ENCODE results near the gene ITFG2.

ITFG2 gene

DNA sequence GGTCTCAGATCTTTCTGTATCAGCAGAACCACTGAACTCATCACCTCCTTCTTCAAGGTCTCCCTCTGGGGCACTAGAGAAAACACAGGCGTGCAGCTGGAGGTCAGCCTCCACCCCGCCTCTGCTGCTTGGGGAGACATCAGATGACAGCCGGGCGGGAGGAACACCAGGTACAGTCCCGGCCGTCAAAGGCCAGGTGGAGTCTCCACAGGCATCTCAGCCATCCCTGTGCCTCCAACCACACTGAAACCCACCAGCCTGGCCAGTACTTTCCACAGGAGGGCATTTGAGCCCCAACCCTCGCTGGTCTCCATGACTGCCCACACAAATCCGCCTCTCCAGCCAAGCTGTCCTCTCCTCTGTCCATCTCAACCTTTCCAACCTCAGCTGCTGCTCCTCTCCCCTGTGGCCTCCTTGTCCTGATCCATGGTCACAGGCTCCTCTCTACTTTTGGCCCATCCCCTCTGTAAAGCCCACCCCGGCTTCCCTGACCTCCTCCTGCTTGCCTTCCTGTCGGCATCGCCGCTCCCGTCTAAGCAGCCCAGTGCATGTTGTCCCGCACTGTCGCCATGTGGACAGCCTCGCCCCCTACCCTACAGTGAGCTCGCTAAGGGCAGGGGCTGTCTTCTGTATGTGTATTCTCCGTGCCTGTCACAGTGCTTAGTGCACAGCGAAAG, 39.1 kb upstream of the ITFG2 start:
- no peaks in the 10 kb centered on the region for H3K36me3 ChIP-seq (replicated peaks; ENCODE audit: low read depth, low read length)
- H3K79me2 ChIP-seq (ENCODE audit: low read length), result no peaks in the 10 kb centered on the region
- H3K9ac ChIP-seq (ENCODE audit: low read length), result no peak overlapping the region
- TF ChIP-seq EZH2phosphoT487 (IDR thresholded peaks at IDR 0.05; ENCODE audit: low read depth) (no peak), CTCF (IDR thresholded peaks at IDR 0.05; ENCODE audit: low read depth, low read length) (no peak)
- peaks cover 7% of the 10 kb centered on the region for H3K27me3 ChIP-seq (ENCODE audit: low read depth, low read length)
- H3K4me3 ChIP-seq (ENCODE audit: low read length), result no peak overlapping the region
- H3K9me3 ChIP-seq (ENCODE audit: insufficient read depth, low read length), result no peaks in the 10 kb centered on the region
- H4K20me1 ChIP-seq (ENCODE audit: insufficient read depth, low read length), result no peaks in the 10 kb centered on the region
- H3K4me2 ChIP-seq (ENCODE audit: low read length), result no peak overlapping the region
- no peaks in the 10 kb centered on the region for H3K4me1 ChIP-seq (ENCODE audit: low read length)
- no peak overlapping the region for H3K27ac ChIP-seq (ENCODE audit: low read length)
- no peak overlapping the region for H2AFZ ChIP-seq (ENCODE audit: low read depth, low read length)

DNA sequence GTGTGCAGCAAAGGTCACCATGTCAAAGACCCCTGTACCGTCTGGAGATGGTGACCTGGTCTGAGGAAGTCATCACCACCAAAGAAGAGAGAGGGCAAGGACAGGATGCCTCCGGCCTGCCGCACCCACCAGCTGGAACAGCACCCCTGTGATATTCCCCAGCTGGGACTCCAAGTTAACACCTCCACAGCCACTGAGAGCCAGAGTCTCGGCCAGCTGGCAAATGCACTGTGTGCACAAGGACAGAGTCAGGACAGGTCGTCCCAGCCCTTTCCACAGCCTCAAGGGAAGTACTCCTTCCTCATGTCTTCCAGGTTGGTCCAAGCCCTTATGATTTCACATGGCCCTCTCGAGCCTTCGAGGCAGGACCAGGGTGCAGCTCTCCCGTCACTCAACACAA, 37.0 kb upstream of the ITFG2 start:
- Histone ChIP-seq H3K9me3 (ENCODE audit: insufficient read depth, low read length) (no peaks in the 10 kb centered on the region), H4K20me1 (ENCODE audit: insufficient read depth, low read length) (no peaks in the 10 kb centered on the region), H2AFZ (ENCODE audit: low read depth, low read length) (no peak overlapping the region), H3K27ac (ENCODE audit: low read length) (no peak overlapping the region), H3K9ac (ENCODE audit: low read length) (no peak overlapping the region), H3K4me1 (ENCODE audit: low read length) (no peaks in the 10 kb centered on the region), H3K4me3 (ENCODE audit: low read length) (no peak overlapping the region), H3K27me3 (ENCODE audit: low read depth, low read length) (peaks cover 18% of the 10 kb centered on the region), H3K4me2 (ENCODE audit: low read length) (no peak overlapping the region), H3K79me2 (ENCODE audit: low read length) (no peaks in the 10 kb centered on the region), H3K36me3 (replicated peaks; ENCODE audit: low read depth, low read length) (no peaks in the 10 kb centered on the region)
- no peak for TF ChIP-seq CTCF (IDR thresholded peaks at IDR 0.05; ENCODE audit: low read depth, low read length)
- TF ChIP-seq EZH2phosphoT487 (IDR thresholded peaks at IDR 0.05; ENCODE audit: low read depth), result no peak

DNA sequence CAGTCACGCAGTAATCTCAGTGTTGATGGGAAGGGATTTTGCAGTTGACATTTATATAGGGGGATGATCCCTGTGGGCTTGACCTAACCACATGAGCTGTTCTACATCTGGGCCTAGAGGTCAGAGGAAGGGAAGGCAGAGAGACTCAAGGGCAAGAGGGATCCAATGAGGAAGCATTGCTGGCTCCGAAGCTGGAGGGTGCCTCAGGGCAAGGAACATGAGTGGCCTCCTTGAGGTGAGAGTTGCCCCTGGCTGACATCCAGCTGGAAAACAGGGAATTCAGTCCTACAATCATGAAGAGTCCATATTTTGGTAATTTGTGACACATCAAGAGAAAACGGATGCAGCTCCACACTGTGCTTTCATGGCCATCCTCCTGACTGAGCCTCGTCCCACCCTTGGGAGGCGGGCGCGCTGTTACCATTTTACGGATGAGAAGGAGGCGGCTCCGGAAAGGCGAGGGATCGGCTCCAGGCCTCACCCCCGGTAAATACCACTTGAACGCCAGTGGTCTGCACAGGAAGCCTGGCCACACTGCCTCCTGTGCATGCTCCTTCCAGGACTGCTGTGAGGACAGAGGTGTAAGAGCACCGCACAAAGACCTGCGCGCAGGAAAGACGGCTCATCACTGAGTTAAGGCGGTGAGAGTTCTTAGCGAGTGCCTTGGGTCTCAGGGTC, 36.2 kb upstream of the ITFG2 start:
- Histone ChIP-seq H3K4me2 (ENCODE audit: low read length) (no peak overlapping the region), H3K4me1 (ENCODE audit: low read length) (no peaks in the 10 kb centered on the region), H3K4me3 (ENCODE audit: low read length) (no peak overlapping the region), H2AFZ (ENCODE audit: low read depth, low read length) (no peak overlapping the region), H3K36me3 (replicated peaks; ENCODE audit: low read depth, low read length) (no peaks in the 10 kb centered on the region), H3K9ac (ENCODE audit: low read length) (no peak overlapping the region), H3K27ac (ENCODE audit: low read length) (no peak overlapping the region), H3K79me2 (ENCODE audit: low read length) (no peaks in the 10 kb centered on the region), H3K9me3 (ENCODE audit: insufficient read depth, low read length) (no peaks in the 10 kb centered on the region), H3K27me3 (ENCODE audit: low read depth, low read length) (peaks cover 18% of the 10 kb centered on the region), H4K20me1 (ENCODE audit: insufficient read depth, low read length) (no peaks in the 10 kb centered on the region)
- TF ChIP-seq CTCF (IDR thresholded peaks at IDR 0.05; ENCODE audit: low read depth, low read length) (no peak), EZH2phosphoT487 (IDR thresholded peaks at IDR 0.05; ENCODE audit: low read depth) (no peak)

DNA sequence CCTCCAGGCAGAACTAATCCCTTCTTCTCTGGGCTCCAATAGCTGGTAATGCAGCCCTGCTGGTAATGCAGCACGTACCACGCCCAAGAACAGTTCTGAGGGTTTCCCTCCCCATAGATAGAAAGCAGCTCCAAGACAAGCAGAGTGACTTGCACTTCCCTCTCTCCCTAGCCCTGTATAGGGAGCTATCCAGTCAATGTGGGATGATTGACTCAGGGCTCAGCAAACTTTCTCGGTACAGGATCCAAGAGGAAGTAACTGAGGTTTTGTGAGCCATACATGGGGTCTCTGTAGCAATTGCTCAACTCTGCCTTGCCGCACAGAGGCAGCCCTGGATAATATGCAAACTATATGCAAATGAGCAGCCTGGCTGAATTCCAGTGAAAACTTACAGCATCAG, 33.2 kb upstream of the ITFG2 start:
- TF ChIP-seq EZH2phosphoT487 (IDR thresholded peaks at IDR 0.05; ENCODE audit: low read depth) (no peak), CTCF (IDR thresholded peaks at IDR 0.05; ENCODE audit: low read depth, low read length) (no peak)
- no peaks in the 10 kb centered on the region for H3K36me3 ChIP-seq (replicated peaks; ENCODE audit: low read depth, low read length)
- no peak overlapping the region for H3K9ac ChIP-seq (ENCODE audit: low read length)
- H3K27me3 ChIP-seq (ENCODE audit: low read depth, low read length), result peaks cover 34% of the 10 kb centered on the region
- H3K4me2 ChIP-seq (ENCODE audit: low read length), result no peak overlapping the region
- H3K79me2 ChIP-seq (ENCODE audit: low read length), result no peaks in the 10 kb centered on the region
- peaks cover 7% of the 10 kb centered on the region; the same call in 1 of the 2 replicates for H3K4me1 ChIP-seq (ENCODE audit: low read length)
- no peak overlapping the region for H3K4me3 ChIP-seq (ENCODE audit: low read length)
- no peak overlapping the region for H3K27ac ChIP-seq (ENCODE audit: low read length)
- no peaks in the 10 kb centered on the region for H3K9me3 ChIP-seq (ENCODE audit: insufficient read depth, low read length)
- H2AFZ ChIP-seq (ENCODE audit: low read depth, low read length), result no peak overlapping the region
- no peaks in the 10 kb centered on the region for H4K20me1 ChIP-seq (ENCODE audit: insufficient read depth, low read length)

Data from OCI-LY3 (cell line).